Esophagus squamous epithelium (tissue), 4 donors: Measurements from ENCODE around the gene NKX3-2.
"Not testable (repeated sequence)": the region's sequence is repeated elsewhere in the genome, so short reads cannot be mapped to it uniquely, and the experiment has no call there.

Source experiments
- CTCF ChIP-seq, 6 experiments: fragments of 450-650 bp in 4 of 6; fragments of 200-600 bp in 2 of 6; sonication (generic) in 2 of 6; IDR thresholded peaks; one replicate each; pipeline ENCODE4 v1.5.1; 2016 to 2019; ENCODE audit warnings: antibody characterized with exemption in 6 of 6, mild to moderate bottlenecking in 4 of 6, moderate library complexity in 4 of 6
- POLR2A ChIP-seq, 4 donors: fragments of 450-650 bp; IDR thresholded peaks; one replicate each; pipeline ENCODE4 v1.6.1; 2017; ENCODE audit warnings: antibody characterized with exemption in 4 of 4, mild to moderate bottlenecking in 4 of 4, moderate library complexity in 3 of 4

GRCh38 chr4:13560111-13560510 lies 15.8 kb upstream of the NKX3-2 start:
- TF ChIP-seq CTCF, POLR2A (IDR thresholded peaks at IDR 0.05): not testable (repeated sequence)
